Measurements from ENCODE around the gene RERE.

Gene RERE

GRCh38 chr1:8752921-8753713 is 64.3 kb downstream of the RERE start:
- no peak overlapping the region for H3K27ac ChIP-seq (ENCODE audit: low read depth, low read length)
- no peaks in the 10 kb centered on the region for H3K27me3 ChIP-seq (ENCODE audit: control insufficient read depth, low read length)
- no peaks in the 10 kb centered on the region for H3K36me3 ChIP-seq (ENCODE audit: control insufficient read depth, low read length)
- no peaks in the 10 kb centered on the region for H3F3A ChIP-seq (ENCODE audit: control insufficient read depth, insufficient read depth)
- no peak overlapping the region for H3K4me3 ChIP-seq (ENCODE audit: low read length)
- TF ChIP-seq CTCF (IDR thresholded peaks at IDR 0.05; ENCODE audit: low read depth, low read length, poor library complexity, severe bottlenecking) (no peak), EZH2phosphoT487 (IDR thresholded peaks at IDR 0.05; ENCODE audit: borderline replicate concordance, low read length) (no peak)
- H3K9me3 ChIP-seq (ENCODE audit: control insufficient read depth, insufficient read depth, low read length), result no peaks in the 10 kb centered on the region
- no peak overlapping the region for H3K4me2 ChIP-seq (ENCODE audit: low read length)
- H3K79me2 ChIP-seq (ENCODE audit: control insufficient read depth, low read length), result peaks cover 25% of the 10 kb centered on the region
- no peaks in the 10 kb centered on the region; the same call in 1 of the 2 replicates for H3K4me1 ChIP-seq (ENCODE audit: control insufficient read depth, low read length)
- H4K20me1 ChIP-seq (ENCODE audit: control insufficient read depth, insufficient read depth, low read depth, low read length), result no peaks in the 10 kb centered on the region
- no peaks in the 10 kb centered on the region for H3K9me2 ChIP-seq (replicated peaks; ENCODE audit: control insufficient read depth, low read length)

GRCh38 chr1:8752411-8752810 is 65.0 kb downstream of the RERE start:
- Histone ChIP-seq H3K4me1 (ENCODE audit: control insufficient read depth, low read length) (no peaks in the 10 kb centered on the region; the same call in 1 of the 2 replicates), H4K20me1 (ENCODE audit: control insufficient read depth, insufficient read depth, low read depth, low read length) (no peaks in the 10 kb centered on the region), H3K27me3 (ENCODE audit: control insufficient read depth, low read length) (no peaks in the 10 kb centered on the region), H3K9me3 (ENCODE audit: control insufficient read depth, insufficient read depth, low read length) (no peaks in the 10 kb centered on the region), H3K36me3 (ENCODE audit: control insufficient read depth, low read length) (no peaks in the 10 kb centered on the region), H3K9me2 (replicated peaks; ENCODE audit: control insufficient read depth, low read length) (no peaks in the 10 kb centered on the region), H3K4me3 (ENCODE audit: low read length) (no peak overlapping the region), H3K4me2 (ENCODE audit: low read length) (no peak overlapping the region), H3K27ac (ENCODE audit: low read depth, low read length) (no peak overlapping the region), H3F3A (ENCODE audit: control insufficient read depth, insufficient read depth) (no peaks in the 10 kb centered on the region), H3K79me2 (ENCODE audit: control insufficient read depth, low read length) (peaks cover 21% of the 10 kb centered on the region)
- no peak for TF ChIP-seq EZH2phosphoT487 (IDR thresholded peaks at IDR 0.05; ENCODE audit: borderline replicate concordance, low read length)
- TF ChIP-seq CTCF (IDR thresholded peaks at IDR 0.05; ENCODE audit: low read depth, low read length, poor library complexity, severe bottlenecking), result no peak

- Histone ChIP-seq H3K4me1 (ENCODE audit: control insufficient read depth, low read length) (no peaks in the 10 kb centered on the region; the same call in 1 of the 2 replicates), H3K36me3 (ENCODE audit: control insufficient read depth, low read length) (no peaks in the 10 kb centered on the region), H3F3A (ENCODE audit: control insufficient read depth, insufficient read depth) (no peaks in the 10 kb centered on the region), H3K9me3 (ENCODE audit: control insufficient read depth, insufficient read depth, low read length) (no peaks in the 10 kb centered on the region), H3K79me2 (ENCODE audit: control insufficient read depth, low read length) (peaks cover 17% of the 10 kb centered on the region), H3K27me3 (ENCODE audit: control insufficient read depth, low read length) (no peaks in the 10 kb centered on the region), H3K4me3 (ENCODE audit: low read length) (no peak overlapping the region), H3K4me2 (ENCODE audit: low read length) (no peak overlapping the region), H4K20me1 (ENCODE audit: control insufficient read depth, insufficient read depth, low read depth, low read length) (no peaks in the 10 kb centered on the region), H3K9me2 (replicated peaks; ENCODE audit: control insufficient read depth, low read length) (no peaks in the 10 kb centered on the region), H3K27ac (ENCODE audit: low read depth, low read length) (no peak overlapping the region)
- TF ChIP-seq CTCF (IDR thresholded peaks at IDR 0.05; ENCODE audit: low read depth, low read length, poor library complexity, severe bottlenecking) (no peak), EZH2phosphoT487 (IDR thresholded peaks at IDR 0.05; ENCODE audit: borderline replicate concordance, low read length) (no peak)
These were observed 65.5 kb downstream of the RERE start for GRCh38 chr1:8751984-8752383.
